ENCODE data around the gene HYAL3. TPM values are rescaled to one million over a fixed set of nuclear protein-coding genes. Genes with fewer than 3 reads are reported as not detected.
A peak's percentile ranks its signal among the peaks of the same experiment; 100 is the strongest.

HYAL3 gene
- total and polyA plus RNA-seq, 2 of the 13 experiments (the other 11 are each of a cell fraction or from before 2014, with no cell fraction given) = 5.5 to 10.4 TPM

GRCh38 chr3:50273689-50274065 is 25.5 kb downstream of the HYAL3 start:
- peaks cover 54% of the 10 kb centered on the region for H3K4me1 ChIP-seq (ENCODE audit: insufficient read depth, low read length)
- H3K4me2 ChIP-seq (ENCODE audit: low read depth, low read length) = no peak overlapping the region
- DNase-seq (ENCODE audit: low spot score) (no peak), FAIRE-seq (no peak), ATAC-seq (no peak)
- ChIA-PET POLR2A (interaction anchor here (5.5 kb wide), 1 partner anchor 12 kb away, joined by 155 read pairs; no protein-coding TSS in a partner anchor), CTCF (ENCODE audit: low intra/inter-chr PET ratio, low total read pairs) (interaction anchor here (1.9 to 6.4 kb wide), 3 partner anchors 14 to 51 kb away, joined by 10 to 81 read pairs (median 63); no protein-coding TSS in a partner anchor)
- TF ChIP-seq IKZF1 (IDR thresholded peaks at IDR 0.05) (no peak), ZNF484 (CRISPR knock-in tag; IDR thresholded peaks at IDR 0.05; ENCODE audit: borderline replicate concordance, low read depth) (no peak), ZNF674 (CRISPR knock-in tag; IDR thresholded peaks at IDR 0.05; ENCODE audit: low read depth) (no peak), KLF16 (CRISPR knock-in tag; IDR thresholded peaks at IDR 0.05) (no peak), ZNF615 (CRISPR knock-in tag; IDR thresholded peaks at IDR 0.05; ENCODE audit: borderline replicate concordance) (no peak), ZIK1 (CRISPR knock-in tag; IDR thresholded peaks at IDR 0.05; ENCODE audit: borderline replicate concordance, low read depth) (no peak), ZNF841 (CRISPR knock-in tag; IDR thresholded peaks at IDR 0.05; ENCODE audit: borderline replicate concordance) (no peak), KLF12 (CRISPR knock-in tag; IDR thresholded peaks at IDR 0.05; ENCODE audit: borderline replicate concordance) (no peak)
- TF ChIP-seq, protein P1, sequence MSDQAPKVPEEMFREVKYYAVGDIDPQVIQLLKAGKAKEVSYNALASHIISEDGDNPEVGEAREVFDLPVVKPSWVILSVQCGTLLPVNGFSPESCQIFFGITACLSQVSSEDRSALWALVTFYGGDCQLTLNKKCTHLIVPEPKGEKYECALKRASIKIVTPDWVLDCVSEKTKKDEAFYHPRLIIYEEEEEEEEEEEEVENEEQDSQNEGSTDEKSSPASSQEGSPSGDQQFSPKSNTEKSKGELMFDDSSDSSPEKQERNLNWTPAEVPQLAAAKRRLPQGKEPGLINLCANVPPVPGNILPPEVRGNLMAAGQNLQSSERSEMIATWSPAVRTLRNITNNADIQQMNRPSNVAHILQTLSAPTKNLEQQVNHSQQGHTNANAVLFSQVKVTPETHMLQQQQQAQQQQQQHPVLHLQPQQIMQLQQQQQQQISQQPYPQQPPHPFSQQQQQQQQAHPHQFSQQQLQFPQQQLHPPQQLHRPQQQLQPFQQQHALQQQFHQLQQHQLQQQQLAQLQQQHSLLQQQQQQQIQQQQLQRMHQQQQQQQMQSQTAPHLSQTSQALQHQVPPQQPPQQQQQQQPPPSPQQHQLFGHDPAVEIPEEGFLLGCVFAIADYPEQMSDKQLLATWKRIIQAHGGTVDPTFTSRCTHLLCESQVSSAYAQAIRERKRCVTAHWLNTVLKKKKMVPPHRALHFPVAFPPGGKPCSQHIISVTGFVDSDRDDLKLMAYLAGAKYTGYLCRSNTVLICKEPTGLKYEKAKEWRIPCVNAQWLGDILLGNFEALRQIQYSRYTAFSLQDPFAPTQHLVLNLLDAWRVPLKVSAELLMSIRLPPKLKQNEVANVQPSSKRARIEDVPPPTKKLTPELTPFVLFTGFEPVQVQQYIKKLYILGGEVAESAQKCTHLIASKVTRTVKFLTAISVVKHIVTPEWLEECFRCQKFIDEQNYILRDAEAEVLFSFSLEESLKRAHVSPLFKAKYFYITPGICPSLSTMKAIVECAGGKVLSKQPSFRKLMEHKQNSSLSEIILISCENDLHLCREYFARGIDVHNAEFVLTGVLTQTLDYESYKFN (CRISPR knock-in tag; conservative IDR thresholded peaks at IDR 0.05) = no peak
- no TSS peak for BruUV-seq (replicated peaks)
- peaks cover 33% of the 10 kb centered on the region for H3K79me2 ChIP-seq (ENCODE audit: insufficient read depth, low read length)
- no peaks in the 10 kb centered on the region for H3K9me3 ChIP-seq (ENCODE audit: low read length)
- no peaks in the 10 kb centered on the region; a peak in 1 of 5 replicates for H3K27me3 ChIP-seq (ENCODE audit: control insufficient read depth in 1 of 2, insufficient read depth in 2 of 2, low read length in 2 of 2)
- H3K36me3 ChIP-seq (replicated peaks in 1 of 2; ENCODE audit: control insufficient read depth in 1 of 2, insufficient read depth in 2 of 2, low read length in 2 of 2) = peaks cover 14 to 30% of the 10 kb centered on the region in 2 experiments
- WGBS (ENCODE audit: low lambda C conversion rate) = 94% methylated on average over 12 of the region's 31 CpGs
- no peak overlapping the region for H2AFZ ChIP-seq (ENCODE audit: low read length)
- peak overlapping the region; percentile 18 for H3K27ac ChIP-seq (ENCODE audit: extremely low read length, insufficient read depth, low read length)
- intact Hi-C loops (cut with micrococcal nuclease; ENCODE audit: unreplicated experiment) (loop anchor here (1.0 to 5.0 kb wide), 4 partner anchors 13 to 81 kb away; partner anchors contain the start of gene GNAT1), in situ Hi-C loops (cut with HindIII; ENCODE audit: extremely low pct_ligation_motif_present, low pct_unique_long_range_greater_than_20kb) (loop anchor here (5.0 to 10.0 kb wide), 2 partner anchors 46 to 79 kb away; partner anchors contain the start of gene GNAT1)
- H3K4me3 ChIP-seq (replicated peaks in 1 of 3; ENCODE audit: insufficient read depth in 1 of 3, low read depth in 2 of 3, low read length in 3 of 3) = no peak overlapping the region
- H4K20me1 ChIP-seq (ENCODE audit: insufficient read depth, low read length) = no peaks in the 10 kb centered on the region; the same call in 1 of the 2 replicates
- 0 out of 2 replicates have a peak overlapping the region, but pooled peaks have one; percentile 6 for H3K9ac ChIP-seq (ENCODE audit: insufficient read depth, low read depth, low read length)
